WI38 (cell line): Measurements from ENCODE around the gene SHANK2.
"Not testable (repeated sequence)": the region's sequence is repeated elsewhere in the genome, so short reads cannot be mapped to it uniquely, and the experiment has no call there.

Experiments
- H3K4me3 ChIP-seq: 2 replicates; pipeline ENCODE4 v1.5.1; 2011; ENCODE audit warnings: low read depth, mild to moderate bottlenecking, control low read depth, low read length
- TF ChIP-seq, protein P1 (sequence below): IDR thresholded peaks from 2 replicates; pipeline ENCODE4 v1.5.1; 2012; ENCODE audit warnings: low read depth, mild to moderate bottlenecking, control low read depth, low read length

The SHANK2 gene

DNA sequence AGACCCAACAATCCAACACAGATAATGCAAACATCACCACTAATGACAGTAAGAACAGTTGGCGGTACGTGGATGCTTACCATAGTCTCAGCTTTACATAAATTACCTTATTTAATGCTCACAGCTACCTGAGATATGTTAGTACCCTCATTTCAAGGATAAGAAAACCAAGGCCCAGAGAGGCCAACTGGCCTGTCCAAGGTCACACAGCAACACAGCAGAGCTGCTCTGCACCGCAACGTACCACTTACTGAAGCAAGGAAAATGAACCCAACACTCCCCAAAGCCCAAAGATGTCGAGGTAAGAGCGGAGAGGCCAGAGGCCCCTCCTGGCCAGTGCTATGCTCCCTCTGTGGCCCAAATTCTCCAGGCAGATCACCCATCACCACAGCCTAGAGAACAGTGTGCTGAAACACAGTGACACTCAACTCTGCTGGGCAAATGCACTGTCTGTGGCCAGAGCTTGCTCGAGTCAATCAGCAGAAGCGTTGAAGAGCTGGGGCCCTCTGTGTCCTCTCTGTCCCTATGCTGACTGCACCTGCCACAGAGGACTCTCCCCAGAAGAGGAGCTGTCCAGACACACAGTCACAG is 14.0 kb downstream of the SHANK2 start:
- H3K4me3 ChIP-seq: no peak overlapping the region
- TF ChIP-seq, protein P1, sequence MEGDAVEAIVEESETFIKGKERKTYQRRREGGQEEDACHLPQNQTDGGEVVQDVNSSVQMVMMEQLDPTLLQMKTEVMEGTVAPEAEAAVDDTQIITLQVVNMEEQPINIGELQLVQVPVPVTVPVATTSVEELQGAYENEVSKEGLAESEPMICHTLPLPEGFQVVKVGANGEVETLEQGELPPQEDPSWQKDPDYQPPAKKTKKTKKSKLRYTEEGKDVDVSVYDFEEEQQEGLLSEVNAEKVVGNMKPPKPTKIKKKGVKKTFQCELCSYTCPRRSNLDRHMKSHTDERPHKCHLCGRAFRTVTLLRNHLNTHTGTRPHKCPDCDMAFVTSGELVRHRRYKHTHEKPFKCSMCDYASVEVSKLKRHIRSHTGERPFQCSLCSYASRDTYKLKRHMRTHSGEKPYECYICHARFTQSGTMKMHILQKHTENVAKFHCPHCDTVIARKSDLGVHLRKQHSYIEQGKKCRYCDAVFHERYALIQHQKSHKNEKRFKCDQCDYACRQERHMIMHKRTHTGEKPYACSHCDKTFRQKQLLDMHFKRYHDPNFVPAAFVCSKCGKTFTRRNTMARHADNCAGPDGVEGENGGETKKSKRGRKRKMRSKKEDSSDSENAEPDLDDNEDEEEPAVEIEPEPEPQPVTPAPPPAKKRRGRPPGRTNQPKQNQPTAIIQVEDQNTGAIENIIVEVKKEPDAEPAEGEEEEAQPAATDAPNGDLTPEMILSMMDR: no peak

DNA sequence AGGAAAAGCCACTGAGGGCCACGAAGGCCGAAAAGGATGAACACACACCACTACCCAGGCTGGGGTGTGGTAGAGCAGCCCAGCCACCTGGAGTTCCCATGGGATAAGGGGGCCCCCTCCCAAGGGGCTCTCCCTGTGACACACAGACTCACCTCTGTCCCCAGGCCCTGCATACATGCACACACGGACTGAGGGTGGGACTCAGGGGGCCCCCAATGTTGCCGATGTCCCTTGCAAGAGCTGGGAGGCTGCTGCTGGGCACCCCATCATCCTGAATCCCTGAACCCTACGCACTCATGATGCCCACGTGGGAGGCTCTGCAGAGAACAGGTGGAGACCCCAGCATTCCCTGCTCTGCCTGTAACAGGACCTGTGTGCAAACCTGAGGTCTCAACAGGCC is 14.5 kb downstream of the SHANK2 start:
- H3K4me3 ChIP-seq: no peak overlapping the region
- TF ChIP-seq, protein P1: no peak

DNA sequence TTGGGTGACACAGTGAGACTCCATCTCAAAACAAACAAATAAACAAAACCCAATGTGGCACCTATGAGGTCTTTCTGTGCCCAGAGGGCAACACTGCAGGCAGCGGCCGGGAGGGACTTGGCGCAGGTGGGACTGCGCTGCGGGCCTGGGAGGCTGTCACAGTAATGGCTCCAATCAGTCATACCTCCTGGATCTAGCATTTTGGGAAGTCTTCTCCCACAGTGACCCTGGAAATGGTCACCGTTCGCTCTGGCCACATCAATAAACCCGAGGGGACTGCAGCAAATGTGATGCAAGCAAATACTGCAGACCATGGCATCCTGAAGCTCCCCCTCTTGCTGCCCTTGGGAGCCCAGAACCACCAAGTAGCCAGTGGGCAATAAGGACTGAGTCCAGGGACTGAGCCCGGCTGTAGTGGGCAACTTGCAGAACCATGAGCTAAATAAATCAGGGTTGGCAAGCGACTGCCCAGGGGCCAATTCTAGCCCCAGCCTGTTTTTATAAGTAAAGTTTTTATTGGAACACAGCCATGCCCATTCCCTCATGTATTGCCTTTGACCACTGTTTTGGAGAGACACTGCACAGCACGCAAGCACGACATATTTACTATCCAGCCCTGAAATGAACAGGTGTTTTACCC is 15.4 kb downstream of the SHANK2 start:
- H3K4me3 ChIP-seq: no peak overlapping the region
- TF ChIP-seq, protein P1: no peak

DNA sequence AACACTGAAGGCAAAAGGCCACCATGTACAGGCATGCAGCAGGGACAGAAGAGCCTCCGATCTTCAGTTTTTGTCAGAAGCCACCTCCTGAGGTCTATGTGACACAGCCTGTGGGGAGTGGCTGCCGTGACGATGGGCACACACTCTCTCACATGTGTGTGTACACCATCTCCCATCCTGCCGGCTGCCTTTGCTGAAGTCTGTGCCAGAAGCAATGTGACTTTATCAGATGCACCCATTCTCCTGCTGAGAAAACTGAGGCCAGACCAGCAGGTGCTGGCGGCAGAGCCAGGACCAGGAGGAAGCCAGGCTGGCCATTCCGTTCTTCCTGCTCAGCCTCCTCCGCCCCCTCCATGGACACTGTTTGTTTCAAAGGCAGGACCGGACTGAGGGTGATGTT is 16.7 kb downstream of the SHANK2 start:
- H3K4me3 ChIP-seq: no peak overlapping the region
- TF ChIP-seq, protein P1: no peak

DNA sequence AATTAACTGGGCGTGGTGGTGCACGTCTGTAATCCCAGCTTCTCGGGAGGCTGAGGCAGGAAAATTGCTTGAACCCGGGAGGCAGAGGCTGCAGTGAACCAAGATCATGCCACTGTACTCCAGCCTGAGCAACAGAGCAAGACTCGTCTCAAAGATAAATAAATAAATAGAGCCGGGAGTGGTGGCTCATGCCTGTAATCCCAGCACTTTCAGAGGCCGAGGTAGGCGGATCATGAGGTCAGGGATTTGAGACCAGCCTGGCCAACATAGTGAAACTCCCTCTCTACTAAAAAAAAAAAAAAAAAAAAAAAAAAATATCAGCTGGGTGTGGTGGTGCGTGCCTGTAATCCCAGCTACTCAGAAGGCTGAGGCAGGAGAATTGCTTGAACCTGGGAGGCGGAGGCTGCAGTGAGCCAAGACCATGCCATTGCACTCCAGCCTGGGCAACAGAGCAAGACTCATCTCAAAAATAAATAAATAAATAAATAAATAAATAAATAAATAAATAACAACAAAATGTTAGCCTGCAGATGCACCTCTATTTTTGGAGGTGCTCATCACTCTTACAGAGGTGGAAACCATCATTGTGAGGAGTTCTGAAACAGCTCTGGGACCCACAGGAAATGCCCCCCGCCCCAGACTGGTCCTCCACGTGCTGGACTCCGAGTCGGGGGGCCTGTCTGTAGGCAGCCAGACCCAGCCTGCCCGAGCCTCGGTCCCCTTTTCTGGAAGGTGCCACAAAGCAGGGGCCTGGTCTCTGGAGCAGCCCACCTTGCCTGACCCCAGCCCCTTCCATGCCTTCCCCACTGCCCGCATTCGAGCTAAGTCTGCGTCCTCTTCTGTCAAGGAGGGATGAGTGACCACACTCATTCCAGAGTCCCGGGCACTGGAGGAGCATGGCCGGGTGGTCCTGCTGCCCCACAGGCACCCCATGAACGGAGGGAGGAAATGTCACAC is 18.2 kb downstream of the SHANK2 start:
- not testable (repeated sequence) for H3K4me3 ChIP-seq

DNA sequence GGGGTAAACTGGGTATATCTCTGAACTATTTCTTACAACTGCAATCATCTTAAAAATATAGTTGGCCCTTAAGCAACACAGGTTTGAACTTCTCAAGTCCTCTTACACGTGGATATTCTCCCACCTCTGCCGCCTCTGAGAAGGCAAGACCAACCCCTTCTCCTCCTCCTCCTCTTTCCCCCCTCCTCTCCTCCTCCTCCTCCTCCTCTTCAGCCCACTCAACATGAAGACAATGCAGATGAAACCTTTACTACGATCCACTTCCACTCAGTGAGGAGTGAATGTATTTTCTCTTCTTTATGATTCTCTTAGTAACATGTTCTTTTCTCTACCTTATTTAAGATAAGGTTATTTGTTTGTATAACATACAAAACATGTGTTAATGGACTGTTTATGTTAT is 20.0 kb downstream of the SHANK2 start:
- TF ChIP-seq, protein P1: no peak
- H3K4me3 ChIP-seq: no peak overlapping the region

DNA sequence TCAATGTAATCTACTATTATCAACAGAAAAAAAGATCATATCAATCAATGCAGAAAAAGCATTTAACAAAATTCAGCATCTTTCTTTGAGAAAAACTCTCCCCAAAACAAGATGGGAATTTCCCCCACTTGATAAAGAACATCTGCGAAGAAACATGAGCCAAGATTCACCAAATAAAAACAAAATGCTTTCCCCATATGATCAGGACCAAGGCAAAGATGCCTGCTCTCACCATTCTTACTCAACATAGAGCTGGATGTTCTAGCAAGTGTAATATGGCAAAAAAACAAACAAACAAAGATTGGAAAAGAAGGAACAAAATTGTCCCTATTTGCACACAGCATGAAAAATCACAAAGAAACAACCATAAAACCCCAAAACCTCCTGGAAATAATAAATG is 23.4 kb downstream of the SHANK2 start:
- H3K4me3 ChIP-seq: no peak overlapping the region
- TF ChIP-seq, protein P1: no peak
